ENCODE measurements around the gene ECSIT.
"Not testable (repeated sequence)": the region's sequence is repeated elsewhere in the genome, so short reads cannot be mapped to it uniquely, and the experiment has no call there.

ECSIT gene

GRCh38 chr19:11528551-11529341 lies at the start of gene ECSIT:
TSS of gene ECSIT (minus strand) at chr19:11529134. CDS start at chr19:11519170, 9,964 bp downstream.
- peak; percentile 88 for DNase-seq (ENCODE audit: low read depth)

- no peak for DNase-seq (ENCODE audit: low read depth)
These were observed 48.7 kb upstream of the ECSIT start, which contains the start of gene ACP5 for GRCh38 chr19:11577451-11578257. TSS of gene ACP5 (minus strand) at chr19:11577645. CDS start at chr19:11577317, 328 bp downstream.

GRCh38 chr19:11576227-11576626 lies 47.3 kb upstream of the ECSIT start:
- DNase-seq (ENCODE audit: low read depth): no peak

GRCh38 chr19:11574689-11575088 lies 45.8 kb upstream of the ECSIT start:
- no peak for DNase-seq (ENCODE audit: low read depth)

GRCh38 chr19:11573763-11574162 lies 44.8 kb upstream of the ECSIT start:
- not testable (repeated sequence) for DNase-seq (ENCODE audit: low read depth)

- not testable (repeated sequence) for DNase-seq (ENCODE audit: low read depth)
These were observed 44.4 kb upstream of the ECSIT start for GRCh38 chr19:11573354-11573753.

- no peak for DNase-seq (ENCODE audit: low read depth)
These were observed 41.1 kb upstream of the ECSIT start for GRCh38 chr19:11570039-11570462.

GRCh38 chr19:11566164-11566563 lies 37.2 kb upstream of the ECSIT start:
- DNase-seq (ENCODE audit: low read depth): no peak

- not testable (repeated sequence) for DNase-seq (ENCODE audit: low read depth)
These were observed 36.7 kb upstream of the ECSIT start for GRCh38 chr19:11565649-11565980.

GRCh38 chr19:11564082-11564807 lies 35.3 kb upstream of the ECSIT start:
- not testable (repeated sequence) for DNase-seq (ENCODE audit: low read depth)

GRCh38 chr19:11563532-11563931 lies 34.6 kb upstream of the ECSIT start:
- DNase-seq (ENCODE audit: low read depth): no peak

- peak; percentile 42 for DNase-seq (ENCODE audit: low read depth)
These were observed 31.6 kb upstream of the ECSIT start for GRCh38 chr19:11560404-11561051.

- DNase-seq (ENCODE audit: low read depth): peak; percentile 94
These were observed 30.2 kb upstream of the ECSIT start, which contains the start of gene ELOF1 for GRCh38 chr19:11558881-11559828. TSS of gene ELOF1 (minus strand) at chr19:11559230. CDS start at chr19:11554347, 4,883 bp downstream.

- DNase-seq (ENCODE audit: low read depth): no peak
These were observed 27.9 kb upstream of the ECSIT start for GRCh38 chr19:11556634-11557420.

- DNase-seq (ENCODE audit: low read depth): no peak
These were observed 26.3 kb upstream of the ECSIT start for GRCh38 chr19:11555246-11555645.

- DNase-seq (ENCODE audit: low read depth): no peak
These were observed 25.2 kb upstream of the ECSIT start for GRCh38 chr19:11554160-11554559.

GRCh38 chr19:11552666-11553372 lies 23.9 kb upstream of the ECSIT start:
- DNase-seq (ENCODE audit: low read depth): no peak

GRCh38 chr19:11551603-11552235 lies 22.8 kb upstream of the ECSIT start:
- no peak for DNase-seq (ENCODE audit: low read depth)

- no peak for DNase-seq (ENCODE audit: low read depth)
These were observed 21.3 kb upstream of the ECSIT start for GRCh38 chr19:11550265-11550664.
